Activated CD8-positive, alpha-beta memory T cell treated with anti-CD3 and anti-CD28 coated beads for 36 hours (primary cell): ENCODE results near the gene ANGPTL4. TPM values are rescaled to one million over a fixed set of nuclear protein-coding genes. Genes with fewer than 3 reads are reported as not detected.
"Not testable (repeated sequence)": the region's sequence is repeated elsewhere in the genome, so short reads cannot be mapped to it uniquely, and the experiment has no call there.

Experiments used
- CTCF ChIA-PET: fragments of 350-600 bp; sonication (Branson Sonifier 250); formaldehyde crosslinking; loops from one replicate; lab custom pipeline; 2021; ENCODE audit warnings: antibody characterized with exemption; lab: Charles Lee
- POLR2A ChIA-PET: fragments of 350-600 bp; sonication (Branson Sonifier 250); formaldehyde crosslinking; loops from one replicate; lab custom pipeline; 2021; ENCODE audit warnings: antibody characterized with exemption; lab: Charles Lee
- total RNA-seq, 2 experiments: library from RNA; stranded (reverse); gene quantifications; one replicate each; pipeline ENCODE4 v1.2.3, GENCODE V29; 2021

ANGPTL4 gene
- total RNA-seq, 2 experiments from 2014 or later: 0.19 to 0.42 TPM

DNA sequence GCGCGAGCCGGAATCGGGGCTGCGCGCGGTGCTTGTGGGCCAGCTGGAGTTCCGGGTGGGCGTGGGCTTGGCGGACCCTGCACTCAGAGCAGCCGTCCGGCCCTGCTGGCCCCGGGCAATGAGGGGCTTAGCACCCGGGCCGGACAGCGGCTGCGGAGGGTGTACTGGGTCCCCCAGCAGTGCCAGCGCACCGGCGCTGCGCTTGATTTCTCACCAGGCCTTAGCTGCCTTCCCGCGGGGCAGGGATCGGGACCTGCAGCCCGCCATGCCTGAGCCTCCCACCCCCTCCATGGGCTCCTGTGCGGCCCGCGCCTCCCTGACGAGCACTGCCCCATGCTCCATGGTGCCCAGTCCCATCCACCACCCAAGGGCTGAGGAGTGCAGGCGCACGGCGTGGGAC, 11.8 kb downstream of the ANGPTL4 start:
- POLR2A ChIA-PET, CTCF ChIA-PET: not testable (repeated sequence)

DNA sequence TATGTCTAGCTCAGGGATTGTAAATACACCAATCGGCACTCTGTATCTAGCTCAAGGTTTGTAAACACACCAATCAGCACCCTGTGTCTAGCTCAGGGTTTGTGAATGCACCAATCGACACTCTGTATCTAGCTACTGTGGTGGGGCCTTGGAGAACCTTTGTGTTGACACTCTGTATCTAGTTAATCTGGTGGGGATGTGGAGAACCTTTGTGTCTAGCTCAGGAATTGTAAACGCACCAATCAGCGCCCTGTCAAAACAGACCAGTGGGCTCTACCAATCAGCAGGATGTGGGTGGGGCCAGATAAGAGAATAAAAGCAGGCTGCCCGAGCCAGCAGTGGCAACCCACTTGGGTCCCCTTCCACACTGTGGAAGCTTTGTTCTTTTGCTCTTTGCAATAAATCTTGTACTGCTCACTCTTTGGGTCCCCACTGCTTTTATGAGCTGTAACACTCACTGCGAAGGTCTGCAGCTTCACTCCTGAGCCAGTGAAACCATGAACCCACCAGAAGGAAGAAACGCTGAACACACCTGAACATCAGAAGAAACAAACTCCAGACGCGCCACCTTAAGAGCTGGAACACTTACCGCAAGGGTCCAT, 12.5 kb downstream of the ANGPTL4 start:
- CTCF ChIA-PET: interaction anchor here (1.2 kb wide), 1 partner anchor 23 kb away, joined by 6 read pairs; no protein-coding TSS in a partner anchor
- POLR2A ChIA-PET: interaction anchor here (0.6 kb wide), 1 partner anchor 47 kb away, joined by 3 read pairs; no protein-coding TSS in a partner anchor

DNA sequence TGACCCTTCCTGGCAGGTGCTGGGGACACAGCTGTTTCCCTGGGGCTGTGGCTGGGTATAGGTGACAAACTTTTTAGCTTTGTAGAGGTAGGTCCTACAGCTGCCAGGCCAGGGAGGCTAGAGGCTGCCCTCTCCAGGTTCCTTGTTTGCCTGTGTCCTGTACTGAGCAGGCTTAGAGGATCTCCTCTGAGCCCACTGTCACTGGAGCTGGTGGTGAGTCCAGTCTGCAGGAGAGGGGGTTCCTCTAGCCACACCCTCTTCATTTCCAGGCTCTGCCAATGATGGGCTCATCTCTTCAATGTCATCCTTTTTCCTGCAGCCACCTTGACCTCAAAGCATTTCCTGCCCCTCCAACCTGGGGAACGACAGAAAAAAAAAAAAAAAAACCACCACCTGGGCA, 13.6 kb downstream of the ANGPTL4 start:
- ChIA-PET POLR2A (no interaction called here), CTCF (interaction anchor here (0.6 to 1.6 kb wide), 3 partner anchors 24 to 255 kb away, joined by 3 to 6 read pairs (median 4); no protein-coding TSS in a partner anchor)

DNA sequence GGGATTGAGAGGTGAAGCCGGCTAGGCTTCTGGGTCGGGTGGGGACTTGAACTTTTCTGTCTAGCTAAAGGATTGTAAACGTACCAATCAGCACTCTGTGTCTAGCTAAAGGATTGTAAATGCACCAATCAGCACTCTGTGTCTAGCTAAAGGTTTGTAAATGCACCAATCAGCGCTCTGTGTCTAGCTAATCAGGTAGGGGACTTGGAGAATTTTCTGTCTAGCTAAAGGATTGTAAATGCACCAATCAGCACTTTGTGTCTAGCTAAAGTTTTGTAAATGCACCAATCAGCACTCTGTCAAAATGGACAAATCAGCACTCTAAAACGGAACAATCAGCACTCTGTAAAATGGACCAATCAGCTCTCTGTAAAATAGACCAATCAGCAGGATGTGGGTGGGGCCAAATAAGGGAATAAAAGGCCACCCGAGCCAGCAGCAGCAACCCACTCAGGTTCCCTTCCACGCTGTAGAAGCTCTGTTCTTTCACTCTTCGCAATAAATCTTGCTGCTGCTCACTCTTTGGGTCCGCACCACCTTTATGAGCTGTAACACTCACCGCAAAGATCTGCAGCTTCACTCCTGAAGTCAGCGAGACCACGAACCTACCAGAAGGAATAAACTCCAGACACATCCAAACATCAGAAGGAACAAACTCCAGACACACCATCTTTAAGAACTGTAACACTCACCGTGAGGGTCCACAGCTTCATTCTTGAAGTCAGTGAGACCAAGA, 15.4 kb downstream of the ANGPTL4 start:
- POLR2A ChIA-PET: not testable (repeated sequence)
- CTCF ChIA-PET: interaction anchor here (1.1 to 1.6 kb wide), 2 partner anchors 16 to 31 kb away, joined by 3 to 4 read pairs; partner anchors contain the start of gene ANGPTL4

DNA sequence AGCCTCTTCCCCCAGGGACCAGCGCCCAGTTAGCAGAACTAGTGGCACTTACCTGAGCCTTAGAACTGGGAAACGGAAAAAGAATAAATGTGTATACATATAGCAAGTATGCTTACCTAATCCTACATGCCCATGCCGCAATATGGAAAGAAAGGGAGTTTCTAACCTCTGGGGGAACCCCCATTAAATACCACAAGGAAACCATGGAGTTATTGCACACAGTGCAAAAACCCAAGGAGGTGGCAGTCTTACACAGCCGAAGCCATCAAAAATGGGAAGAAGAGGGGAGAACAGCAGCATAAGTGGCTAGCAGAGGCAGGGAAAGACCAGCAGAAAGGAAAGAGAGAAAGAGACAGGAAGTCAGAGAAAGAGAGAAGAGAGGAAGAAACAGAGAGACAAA, 20.6 kb downstream of the ANGPTL4 start:
- CTCF ChIA-PET, POLR2A ChIA-PET: not testable (repeated sequence)

DNA sequence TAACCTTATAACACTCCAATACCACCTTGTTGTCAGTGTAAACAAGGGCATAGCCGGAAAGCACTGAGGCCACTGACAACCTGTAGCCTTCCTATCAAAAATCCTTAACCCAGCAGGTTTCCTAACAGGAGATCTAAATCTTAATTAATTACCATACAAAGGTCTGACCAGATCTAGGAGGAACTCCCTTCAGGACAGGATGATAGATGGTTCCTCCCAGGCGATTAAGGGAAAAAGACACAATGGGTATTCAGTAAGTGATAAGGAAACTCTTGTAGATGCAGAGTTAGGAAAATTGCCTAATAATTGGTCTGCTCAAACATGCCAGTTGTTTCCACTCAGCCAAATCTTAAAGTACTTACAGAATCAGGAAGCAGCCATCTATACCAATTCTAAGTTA, 21.1 kb downstream of the ANGPTL4 start:
- POLR2A ChIA-PET: not testable (repeated sequence)

DNA sequence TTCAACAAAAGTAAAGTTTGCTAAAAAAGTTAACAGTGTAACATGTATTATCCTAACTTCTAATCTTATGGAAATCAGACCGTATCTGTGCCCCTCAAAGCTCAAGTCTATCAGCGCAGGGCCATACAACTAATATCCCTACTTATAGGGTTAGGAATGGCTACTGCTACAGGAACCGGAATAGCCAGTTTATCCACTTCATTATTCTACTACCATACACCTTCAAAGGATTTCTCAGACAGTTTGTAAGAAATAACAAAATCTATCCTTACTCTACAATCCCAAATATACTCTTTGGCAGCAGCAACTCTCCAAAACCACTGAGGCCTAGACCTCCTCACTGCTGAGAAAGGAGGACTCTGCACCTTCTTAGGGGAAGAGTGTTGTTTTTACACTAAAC, 21.6 kb downstream of the ANGPTL4 start:
- CTCF ChIA-PET, POLR2A ChIA-PET: not testable (repeated sequence)

More for the DNA sequence above, 21.1 kb downstream of the ANGPTL4 start:
- CTCF ChIA-PET: not testable (repeated sequence)

DNA sequence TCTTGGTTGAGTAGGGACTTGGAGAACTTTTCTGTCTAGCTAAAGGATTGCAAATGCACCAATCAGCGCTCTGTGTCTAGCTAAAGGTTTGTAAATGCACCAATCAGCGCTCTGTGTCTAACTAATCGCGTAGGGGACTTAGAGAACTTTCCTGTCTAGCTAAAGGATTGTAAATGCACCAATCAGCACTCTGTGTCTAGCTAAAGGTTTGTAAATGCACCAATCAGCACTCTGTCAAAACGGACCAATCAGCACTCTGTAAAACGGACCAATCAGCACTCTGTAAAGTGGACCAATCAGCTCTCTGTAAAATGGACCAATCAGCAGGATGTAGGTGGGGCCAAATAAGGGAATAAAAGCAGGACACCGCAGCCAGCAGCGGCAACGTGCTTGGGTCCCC, 22.5 kb downstream of the ANGPTL4 start:
- CTCF ChIA-PET: interaction anchor here (0.6 kb wide), 1 partner anchor 31 kb away, joined by 3 read pairs; no protein-coding TSS in a partner anchor
- POLR2A ChIA-PET: not testable (repeated sequence)

DNA sequence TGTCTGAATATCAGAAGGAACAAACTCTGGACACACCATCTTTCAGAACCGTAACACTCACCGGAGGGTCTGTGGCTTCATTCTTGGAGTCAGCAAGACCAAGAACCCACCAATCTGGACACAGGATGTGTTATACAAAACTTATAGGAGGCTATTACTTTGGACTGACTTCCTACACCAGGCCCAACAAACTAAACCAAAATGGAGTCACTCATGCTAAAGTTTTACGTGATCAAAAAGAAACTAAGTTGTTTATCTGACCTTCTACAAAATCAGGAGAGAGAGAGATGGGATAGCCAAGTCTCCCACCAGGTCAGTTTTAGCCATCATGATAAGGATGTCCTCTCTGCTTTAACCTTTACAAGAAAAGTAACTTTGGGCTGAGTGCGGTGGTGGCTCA, 23.0 kb downstream of the ANGPTL4 start:
- ChIA-PET POLR2A (no interaction called here), CTCF (interaction anchor here (0.6 kb wide), 1 partner anchor 712 kb away, joined by 3 read pairs; no protein-coding TSS in a partner anchor)

DNA sequence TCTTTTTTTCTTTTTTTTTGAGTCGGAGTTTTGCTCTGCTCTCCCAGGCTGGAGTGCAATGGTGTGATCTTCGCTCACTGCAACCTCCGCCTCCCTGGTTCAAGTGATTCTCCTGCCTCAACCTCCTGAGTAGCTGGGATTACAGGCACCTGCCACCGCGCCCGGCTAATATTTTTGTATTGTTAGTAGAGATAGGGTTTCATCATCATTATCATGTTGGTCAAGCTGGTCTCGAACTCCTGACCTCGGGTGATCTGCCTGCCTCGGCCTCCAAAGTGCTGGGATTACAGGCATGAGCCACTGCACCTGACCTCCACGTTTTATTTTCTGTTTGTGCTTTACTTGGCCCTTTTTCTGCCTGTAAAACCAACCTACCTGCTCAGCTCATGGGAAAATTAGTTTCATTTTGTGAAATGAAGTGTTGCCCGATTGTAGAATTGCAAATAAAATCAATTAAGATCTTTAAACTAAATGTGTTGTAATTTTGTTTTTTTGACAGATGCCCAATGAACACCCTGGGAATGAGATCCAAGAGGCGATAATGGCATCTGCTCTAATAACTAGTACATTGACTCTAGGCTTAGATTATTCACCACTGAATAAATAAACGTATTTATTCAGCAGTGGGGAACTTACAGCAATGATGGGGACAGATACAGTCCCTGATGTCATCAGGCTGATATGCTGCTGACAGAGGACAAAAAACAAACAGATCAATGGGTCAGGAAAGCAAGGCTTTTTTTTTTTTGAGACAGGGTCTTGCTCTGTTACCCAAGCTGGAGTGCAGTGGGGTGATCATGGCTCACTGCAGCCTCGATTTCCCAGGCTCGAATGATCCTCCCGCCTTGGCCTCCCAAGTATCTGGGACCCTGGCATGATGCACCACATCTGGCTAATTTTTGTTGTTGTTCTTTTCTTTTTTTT, 24.0 kb downstream of the ANGPTL4 start:
- POLR2A ChIA-PET: no interaction called here
- CTCF ChIA-PET: interaction anchor here (0.6 to 1.0 kb wide), 2 partner anchors 190 to 711 kb away, joined by 3 read pairs; no protein-coding TSS in a partner anchor

DNA sequence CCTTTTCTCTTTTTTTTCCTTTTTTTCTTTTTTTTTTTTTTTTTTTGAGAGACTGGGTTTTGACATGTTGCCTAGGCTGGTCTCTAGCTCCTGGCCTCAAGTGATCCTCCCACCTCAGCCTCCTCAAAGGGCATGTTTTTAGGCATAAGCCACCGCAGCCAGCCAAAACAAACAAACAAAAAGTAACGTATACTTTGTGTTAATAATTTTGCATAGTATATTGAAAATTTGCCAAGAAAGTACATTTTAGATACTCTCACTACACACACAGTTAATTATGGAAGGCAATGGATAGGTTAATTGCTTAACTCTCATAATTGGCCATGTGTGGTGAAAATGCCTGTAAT, 24.6 kb downstream of the ANGPTL4 start:
- CTCF ChIA-PET: interaction anchor here (1.0 kb wide), 1 partner anchor 190 kb away, joined by 3 read pairs; no protein-coding TSS in a partner anchor
- POLR2A ChIA-PET: no interaction called here

DNA sequence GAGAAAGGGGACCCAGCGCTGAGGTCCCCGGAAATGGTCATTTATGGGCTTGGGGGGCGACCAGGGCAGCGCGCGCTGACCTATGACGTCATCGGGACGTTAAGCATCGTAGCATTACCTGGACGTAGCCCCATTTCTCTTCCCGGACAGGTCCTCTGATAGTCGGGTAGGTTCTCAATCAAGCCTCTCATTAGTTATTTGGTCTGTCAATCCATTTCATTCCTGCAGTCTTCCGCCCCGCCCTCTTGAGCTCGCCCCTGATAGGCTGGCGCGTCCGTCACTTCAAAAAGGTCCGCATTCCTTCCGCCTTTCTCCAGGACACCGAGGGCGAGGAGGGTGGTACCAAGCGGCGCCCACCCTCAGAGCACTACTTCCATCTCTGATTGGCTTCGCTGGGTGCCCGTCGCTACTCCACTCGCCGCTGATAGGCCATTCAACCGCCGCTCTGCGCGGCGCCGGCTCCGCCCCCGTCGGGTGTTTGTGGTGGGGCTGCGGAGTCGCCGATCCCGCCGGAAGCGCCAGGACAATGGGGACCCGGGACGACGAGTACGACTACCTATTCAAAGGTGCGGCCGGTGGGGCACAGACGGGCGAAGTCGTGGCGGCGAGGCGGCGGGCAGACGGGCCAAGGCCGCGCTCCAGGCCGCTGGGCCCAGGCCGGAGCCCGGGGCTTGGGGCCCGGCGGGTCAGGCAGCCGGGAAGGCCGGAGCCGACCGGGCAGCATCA, 26.1 kb downstream of the ANGPTL4 start, which contains the start of gene RAB11B:
TSS of gene RAB11B (plus strand) at position 470 of the 726 bp plus-strand sequence. CDS start at position 527, 57 bp downstream.
- POLR2A ChIA-PET: interaction anchor here (0.6 to 1.7 kb wide), 4 partner anchors 27 to 124 kb away, joined by 4 to 6 read pairs (median 4); partner anchors contain the start of gene ZNF414
- CTCF ChIA-PET: interaction anchor here (1.5 kb wide), 1 partner anchor 23 kb away, joined by 4 read pairs; the partner anchor contains the start of gene MARCHF2

DNA sequence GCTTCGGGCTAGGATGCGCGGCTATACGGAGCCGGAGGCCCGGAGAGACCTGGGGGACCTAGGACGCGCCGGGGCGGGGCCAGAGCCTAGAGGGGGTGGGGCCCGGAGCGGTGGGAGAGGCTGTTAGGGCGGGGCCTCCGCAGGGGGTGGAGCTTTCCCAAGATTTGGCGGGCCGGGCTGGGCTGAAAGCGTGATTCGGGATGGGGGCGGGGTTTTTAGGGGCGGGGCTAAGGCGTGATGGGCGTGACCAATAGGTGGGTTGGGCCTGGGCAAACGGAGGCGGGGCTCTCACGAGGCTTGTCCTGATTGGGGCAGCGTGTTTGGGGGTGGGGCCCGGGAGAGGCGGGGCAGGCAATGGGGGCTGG, 26.6 kb downstream of the ANGPTL4 start:
- ChIA-PET POLR2A (interaction anchor here (0.5 to 1.7 kb wide), 5 partner anchors 28 to 123 kb away, joined by 3 to 6 read pairs (median 4); partner anchors contain the start of gene ZNF414), CTCF (interaction anchor here (0.6 to 2.4 kb wide), 3 partner anchors 22 to 37 kb away, joined by 3 to 13 read pairs (median 4); partner anchors contain the start of gene MARCHF2)

DNA sequence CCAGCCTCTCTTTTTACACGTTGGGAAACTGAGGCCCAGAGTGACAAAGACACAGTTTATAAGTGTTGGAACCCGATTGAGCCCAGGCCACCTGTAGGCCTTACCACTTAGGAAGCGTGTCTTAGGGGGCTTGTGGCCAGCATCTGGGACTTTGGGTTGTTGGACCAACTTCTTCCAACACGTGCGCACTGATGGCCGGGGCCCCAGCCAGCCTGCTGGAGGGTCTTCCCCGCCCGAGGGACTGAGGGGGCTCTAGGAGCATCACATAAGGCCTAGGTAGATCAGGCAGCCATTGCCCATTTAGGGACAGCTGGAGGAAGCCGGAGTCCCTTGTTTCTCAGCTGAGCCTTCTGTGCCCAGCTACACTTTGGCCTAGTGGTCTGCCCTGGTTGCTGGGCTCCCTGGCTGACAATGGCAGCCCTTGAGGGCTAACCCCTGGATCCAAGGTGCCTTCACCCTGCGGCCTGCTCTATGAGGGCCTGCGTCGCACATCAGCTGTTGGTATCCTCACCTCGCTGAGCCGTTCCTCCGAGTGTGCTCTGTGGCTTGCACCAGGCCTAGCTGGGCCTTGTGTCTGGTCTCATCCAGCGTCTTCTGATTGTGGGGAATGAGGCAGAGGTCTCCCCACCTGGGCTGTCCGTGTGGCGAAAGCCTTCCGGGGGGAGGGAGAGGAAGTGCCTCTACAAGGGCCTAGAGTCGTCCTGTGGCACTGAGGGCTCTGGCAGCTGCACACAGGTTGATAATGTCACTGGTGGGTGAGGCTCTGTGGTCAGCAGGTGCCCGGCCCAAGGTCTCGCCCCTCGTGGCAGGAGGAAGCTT, 27.5 kb downstream of the ANGPTL4 start:
- POLR2A ChIA-PET: interaction anchor here (0.5 to 1.7 kb wide), 3 partner anchors 47 to 122 kb away, joined by 3 to 5 read pairs (median 4); partner anchors contain the start of gene ZNF414
- CTCF ChIA-PET: interaction anchor here (0.6 to 2.4 kb wide), 3 partner anchors 22 to 37 kb away, joined by 3 to 13 read pairs (median 4); partner anchors contain the start of gene MARCHF2

DNA sequence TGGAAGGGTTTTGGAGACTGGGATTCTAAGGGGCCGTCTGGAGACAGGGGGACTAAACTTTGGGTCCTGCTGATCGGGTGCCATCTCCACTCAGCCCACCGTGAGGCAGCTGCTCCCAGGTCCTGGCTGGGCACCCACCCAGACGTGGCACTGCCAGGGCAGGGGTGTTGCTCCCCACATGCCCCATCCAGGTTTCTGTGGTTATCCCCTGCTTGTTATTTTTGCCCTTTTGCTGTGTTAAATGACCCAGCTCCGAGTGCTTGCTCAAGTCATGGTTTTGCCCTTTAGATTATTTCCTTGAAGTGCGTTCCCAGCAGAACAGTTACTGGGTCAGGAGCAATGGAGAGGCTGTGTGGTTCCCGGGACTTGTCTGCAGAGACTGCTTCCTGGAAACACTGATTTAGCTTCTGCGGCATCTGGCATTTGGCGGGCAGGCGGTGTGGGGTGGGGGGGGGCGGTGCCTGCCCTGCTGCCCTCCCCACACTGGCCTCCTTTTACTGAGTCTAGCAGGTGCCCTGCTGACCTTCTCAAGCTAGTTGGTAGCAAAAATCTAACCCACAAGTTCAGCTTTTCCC, 28.1 kb downstream of the ANGPTL4 start:
- CTCF ChIA-PET: interaction anchor here (0.8 to 2.4 kb wide), 2 partner anchors 22 to 38 kb away, joined by 3 to 13 read pairs; no protein-coding TSS in a partner anchor
- POLR2A ChIA-PET: no interaction called here

DNA sequence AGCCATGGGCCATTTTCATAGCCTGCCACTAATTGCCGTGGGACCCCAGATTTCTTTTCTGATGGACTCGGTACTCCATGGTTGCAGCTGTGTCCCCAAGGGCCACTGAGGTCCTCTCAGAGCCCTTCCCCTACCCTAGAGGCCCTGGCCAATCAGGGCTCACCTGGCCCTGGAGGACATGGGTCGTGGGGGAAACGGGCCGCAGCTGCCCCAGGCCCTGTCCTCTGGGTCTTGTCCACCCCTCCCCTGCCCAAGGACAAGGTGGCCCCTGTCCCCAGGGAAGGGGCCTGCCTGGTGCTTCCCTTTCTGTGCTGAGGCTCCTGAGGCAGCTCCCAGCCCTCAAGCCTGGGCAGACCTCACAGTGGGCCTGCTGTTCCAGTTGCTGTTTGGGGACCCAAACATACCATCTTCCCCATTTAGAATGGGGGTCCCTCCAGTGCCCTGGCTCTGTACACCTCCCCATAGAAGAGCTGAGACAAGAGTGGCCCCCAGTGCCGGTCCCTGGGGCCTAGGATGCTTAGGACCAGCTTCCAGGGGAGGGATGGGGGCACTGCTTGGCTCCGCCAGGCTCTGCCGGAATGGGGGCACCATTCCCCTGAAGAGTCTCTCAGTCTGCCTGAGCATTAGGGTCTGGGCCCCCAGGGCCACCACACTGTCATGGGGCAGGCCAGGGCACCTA, 29.4 kb downstream of the ANGPTL4 start:
- CTCF ChIA-PET: interaction anchor here (0.8 kb wide), 1 partner anchor 21 kb away, joined by 3 read pairs; no protein-coding TSS in a partner anchor
- POLR2A ChIA-PET: no interaction called here
